Suprapubic skin (tissue), 4 donors: Measurements from ENCODE around the gene ZIC5. TPM values are rescaled to one million over a fixed set of nuclear protein-coding genes. Genes with fewer than 3 reads are reported as not detected.

Source experiments
- DNase-seq, 2 donors: peaks; one replicate each; pipeline ENCODE4 v3.0.0-alpha.2; 2019; ENCODE audit warnings: low spot score in 2 of 2
- H3K27ac ChIP-seq: fragments of 200-600 bp; sonication (generic); one replicate; pipeline ENCODE4 v1.5.1; 2019
- H3K27me3 ChIP-seq: fragments of 200-600 bp; sonication (generic); one replicate; pipeline ENCODE4 v1.5.1; 2019
- H3K36me3 ChIP-seq: fragments of 200-600 bp; sonication (generic); one replicate; pipeline ENCODE4 v1.5.1; 2019
- H3K4me1 ChIP-seq: fragments of 200-600 bp; sonication (generic); one replicate; pipeline ENCODE4 v1.5.1; 2019
- H3K4me3 ChIP-seq: fragments of 200-600 bp; sonication (generic); one replicate; pipeline ENCODE4 v1.5.1; 2019; ENCODE audit warnings: mild to moderate bottlenecking
- H3K9me3 ChIP-seq: fragments of 200-600 bp; sonication (generic); one replicate; pipeline ENCODE4 v1.5.1; 2019
- EP300 ChIP-seq: sonication (generic); formaldehyde crosslinking; IDR thresholded peaks from one replicate; pipeline ENCODE4 v1.6.1; 2017; ENCODE audit warnings: antibody characterized with exemption
- POLR2A ChIP-seq, 2 donors: fragments of 450-650 bp; IDR thresholded peaks; one replicate each; pipeline ENCODE4 v1.6.1; 2017; ENCODE audit warnings: antibody characterized with exemption in 2 of 2, mild to moderate bottlenecking in 2 of 2, moderate library complexity in 2 of 2
- POLR2AphosphoS5 ChIP-seq, 3 donors: sonication (generic); formaldehyde crosslinking; IDR thresholded peaks; one replicate each; pipeline ENCODE4 v1.6.1; 2017; ENCODE audit warnings: antibody characterized with exemption in 3 of 3
- WGBS: methylation state at CpG from one replicate; pipeline ENCODE4 v1.1.5; 2018; 5-methylcytosine and 5-hydroxymethylcytosine counted together
- total RNA-seq, 4 donors: library from RNA; depleted of rRNA; stranded (reverse); fragments of >200 nt; gene quantifications; one replicate each; pipeline ENCODE4 v1.1.0, GENCODE V29; 2016
- TF ChIP-seq, protein P1 (sequence below), 2 donors: fragments of 200-600 bp in 1 of 2; fragments of 450-650 bp in 1 of 2; sonication (generic) in 1 of 2; IDR thresholded peaks; one replicate each; pipeline ENCODE4 v1.5.1; 2016 to 2019; ENCODE audit warnings: antibody characterized with exemption in 2 of 2, mild to moderate bottlenecking in 1 of 2, moderate library complexity in 1 of 2

The ZIC5 gene
- total RNA-seq, 4 donors from 2014 or later = not detected

GRCh38 chr13:99974296-99974938 is 2.9 kb upstream of the ZIC5 start:
- Histone ChIP-seq H3K4me3 (no peak overlapping the region), H3K27ac (no peak overlapping the region), H3K36me3 (no peaks in the 10 kb centered on the region), H3K27me3 (peaks cover 98% of the 10 kb centered on the region), H3K9me3 (no peaks in the 10 kb centered on the region), H3K4me1 (peaks cover 32% of the 10 kb centered on the region)
- peak in 1 of 2 donors; percentile 26 for DNase-seq
- WGBS = 23% methylated on average over 18 of the region's 18 CpGs
- no peak for TF ChIP-seq POLR2A (IDR thresholded peaks at IDR 0.05)
- no peak for TF ChIP-seq EP300
- TF ChIP-seq POLR2AphosphoS5 (IDR thresholded peaks at IDR 0.05) = no peak
- TF ChIP-seq, protein P1, sequence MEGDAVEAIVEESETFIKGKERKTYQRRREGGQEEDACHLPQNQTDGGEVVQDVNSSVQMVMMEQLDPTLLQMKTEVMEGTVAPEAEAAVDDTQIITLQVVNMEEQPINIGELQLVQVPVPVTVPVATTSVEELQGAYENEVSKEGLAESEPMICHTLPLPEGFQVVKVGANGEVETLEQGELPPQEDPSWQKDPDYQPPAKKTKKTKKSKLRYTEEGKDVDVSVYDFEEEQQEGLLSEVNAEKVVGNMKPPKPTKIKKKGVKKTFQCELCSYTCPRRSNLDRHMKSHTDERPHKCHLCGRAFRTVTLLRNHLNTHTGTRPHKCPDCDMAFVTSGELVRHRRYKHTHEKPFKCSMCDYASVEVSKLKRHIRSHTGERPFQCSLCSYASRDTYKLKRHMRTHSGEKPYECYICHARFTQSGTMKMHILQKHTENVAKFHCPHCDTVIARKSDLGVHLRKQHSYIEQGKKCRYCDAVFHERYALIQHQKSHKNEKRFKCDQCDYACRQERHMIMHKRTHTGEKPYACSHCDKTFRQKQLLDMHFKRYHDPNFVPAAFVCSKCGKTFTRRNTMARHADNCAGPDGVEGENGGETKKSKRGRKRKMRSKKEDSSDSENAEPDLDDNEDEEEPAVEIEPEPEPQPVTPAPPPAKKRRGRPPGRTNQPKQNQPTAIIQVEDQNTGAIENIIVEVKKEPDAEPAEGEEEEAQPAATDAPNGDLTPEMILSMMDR (IDR thresholded peaks at IDR 0.05) = no peak

- Histone ChIP-seq H3K27me3 (peaks cover 98% of the 10 kb centered on the region), H3K4me3 (no peak overlapping the region), H3K27ac (no peak overlapping the region), H3K9me3 (no peaks in the 10 kb centered on the region), H3K4me1 (peaks cover 34% of the 10 kb centered on the region), H3K36me3 (no peaks in the 10 kb centered on the region)
- WGBS = 23% methylated on average over 6 of the region's 6 CpGs
- no peak for DNase-seq
- no peak for TF ChIP-seq POLR2A (IDR thresholded peaks at IDR 0.05)
- TF ChIP-seq EP300 = no peak
- no peak for TF ChIP-seq POLR2AphosphoS5 (IDR thresholded peaks at IDR 0.05)
- TF ChIP-seq, protein P1 (IDR thresholded peaks at IDR 0.05) = no peak
Measured at GRCh38 chr13:99973808-99974185, 2.2 kb upstream of the ZIC5 start.

GRCh38 chr13:99973163-99973807 is 1.7 kb upstream of the ZIC5 start:
- Histone ChIP-seq H3K27ac (no peak overlapping the region), H3K4me1 (peaks cover 34% of the 10 kb centered on the region), H3K27me3 (peaks cover 98% of the 10 kb centered on the region), H3K36me3 (no peaks in the 10 kb centered on the region), H3K9me3 (no peaks in the 10 kb centered on the region), H3K4me3 (no peak overlapping the region)
- no peak for TF ChIP-seq EP300
- no peak for TF ChIP-seq POLR2AphosphoS5 (IDR thresholded peaks at IDR 0.05)
- TF ChIP-seq, protein P1 (IDR thresholded peaks at IDR 0.05) = no peak
- no peak for TF ChIP-seq POLR2A (IDR thresholded peaks at IDR 0.05)
- WGBS = 23% methylated on average over 11 of the region's 11 CpGs
- DNase-seq = no peak

- H3K27ac ChIP-seq = no peak overlapping the region
- TF ChIP-seq, protein P1 (IDR thresholded peaks at IDR 0.05) = no peak
- TF ChIP-seq POLR2A (IDR thresholded peaks at IDR 0.05) (no peak), EP300 (no peak), POLR2AphosphoS5 (IDR thresholded peaks at IDR 0.05) (no peak)
- no peak for DNase-seq
- no peaks in the 10 kb centered on the region for H3K36me3 ChIP-seq
- WGBS = 16% methylated on average over 18 of the region's 18 CpGs
- H3K9me3 ChIP-seq = no peaks in the 10 kb centered on the region
- no peak overlapping the region for H3K4me3 ChIP-seq
- peaks cover 98% of the 10 kb centered on the region for H3K27me3 ChIP-seq
- H3K4me1 ChIP-seq = peaks cover 37% of the 10 kb centered on the region
Measured at GRCh38 chr13:99972190-99972731, 694 bp upstream of the ZIC5 start.
